OCI-LY1 (cell line): ENCODE data around the gene ZNF431.

ENCODE experiments used
- EZH2 ChIP-seq: fragments of 200-600 bp; sonication (generic), shearing (Covaris generic); IDR thresholded peaks from 2 replicates; pipeline ENCODE4 v1.8.0; 2017; ENCODE audit warnings: borderline replicate concordance, mixed run types, mild to moderate bottlenecking, antibody characterized with exemption, low read length, moderate library complexity, mixed read lengths
- TF ChIP-seq, protein P1 (sequence below): fragments of 200-600 bp; sonication (generic), shearing (Covaris generic); IDR thresholded peaks from 2 replicates; pipeline ENCODE4 v1.5.1; 2017; ENCODE audit warnings: mild to moderate bottlenecking, antibody characterized with exemption, low read length, moderate library complexity, mixed read lengths

DNA sequence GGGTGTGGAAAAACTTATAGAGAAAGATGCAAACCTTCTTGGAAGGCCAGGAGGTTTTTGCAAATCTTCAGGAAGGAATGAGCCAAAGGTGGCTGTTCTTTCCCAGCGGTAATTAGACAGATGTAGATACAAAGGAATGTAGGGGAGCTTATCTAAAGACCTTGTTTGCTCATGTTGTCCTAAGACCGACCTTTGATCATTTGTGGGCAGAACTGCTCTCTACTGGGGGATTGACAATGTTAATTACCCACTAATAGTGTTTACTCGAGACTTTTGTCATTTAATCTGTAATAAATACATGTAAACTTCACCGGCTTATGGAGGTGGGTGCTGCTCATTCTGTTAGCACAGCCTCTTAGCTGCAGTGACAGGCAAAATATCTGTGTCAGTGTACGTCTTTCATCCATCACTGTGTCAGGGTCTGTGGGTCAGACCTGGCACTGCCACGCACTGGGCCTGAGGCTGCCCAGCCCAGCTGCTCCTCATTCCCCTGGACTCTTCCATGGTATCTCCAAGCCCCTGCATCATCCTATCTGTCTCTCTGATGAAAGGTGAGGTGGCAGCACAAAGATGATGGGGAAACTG lies 68.3 kb downstream of the ZNF431 start:
- no peak for TF ChIP-seq EZH2
- TF ChIP-seq, protein P1, sequence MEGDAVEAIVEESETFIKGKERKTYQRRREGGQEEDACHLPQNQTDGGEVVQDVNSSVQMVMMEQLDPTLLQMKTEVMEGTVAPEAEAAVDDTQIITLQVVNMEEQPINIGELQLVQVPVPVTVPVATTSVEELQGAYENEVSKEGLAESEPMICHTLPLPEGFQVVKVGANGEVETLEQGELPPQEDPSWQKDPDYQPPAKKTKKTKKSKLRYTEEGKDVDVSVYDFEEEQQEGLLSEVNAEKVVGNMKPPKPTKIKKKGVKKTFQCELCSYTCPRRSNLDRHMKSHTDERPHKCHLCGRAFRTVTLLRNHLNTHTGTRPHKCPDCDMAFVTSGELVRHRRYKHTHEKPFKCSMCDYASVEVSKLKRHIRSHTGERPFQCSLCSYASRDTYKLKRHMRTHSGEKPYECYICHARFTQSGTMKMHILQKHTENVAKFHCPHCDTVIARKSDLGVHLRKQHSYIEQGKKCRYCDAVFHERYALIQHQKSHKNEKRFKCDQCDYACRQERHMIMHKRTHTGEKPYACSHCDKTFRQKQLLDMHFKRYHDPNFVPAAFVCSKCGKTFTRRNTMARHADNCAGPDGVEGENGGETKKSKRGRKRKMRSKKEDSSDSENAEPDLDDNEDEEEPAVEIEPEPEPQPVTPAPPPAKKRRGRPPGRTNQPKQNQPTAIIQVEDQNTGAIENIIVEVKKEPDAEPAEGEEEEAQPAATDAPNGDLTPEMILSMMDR: no peak
